SIG-M5 treated with dmso at 0.1 percent for 504 hours (cell line): Measurements from ENCODE around the gene ESR1.
"Not testable (repeated sequence)": the region's sequence is repeated elsewhere in the genome, so short reads cannot be mapped to it uniquely, and the experiment has no call there.

ENCODE experiments used
- DNase-seq: peaks from one replicate; lab custom pipeline; 2025; ENCODE audit not compliant: unreplicated experiment; lab: John Stamatoyannopoulos, UW

ESR1 gene

GRCh38 chr6:151964412-151964811, 156.9 kb downstream of the ESR1 start:
- DNase-seq: not testable (repeated sequence)

- DNase-seq: no peak
These were observed 166.7 kb downstream of the ESR1 start for GRCh38 chr6:151974061-151974617.

DNA sequence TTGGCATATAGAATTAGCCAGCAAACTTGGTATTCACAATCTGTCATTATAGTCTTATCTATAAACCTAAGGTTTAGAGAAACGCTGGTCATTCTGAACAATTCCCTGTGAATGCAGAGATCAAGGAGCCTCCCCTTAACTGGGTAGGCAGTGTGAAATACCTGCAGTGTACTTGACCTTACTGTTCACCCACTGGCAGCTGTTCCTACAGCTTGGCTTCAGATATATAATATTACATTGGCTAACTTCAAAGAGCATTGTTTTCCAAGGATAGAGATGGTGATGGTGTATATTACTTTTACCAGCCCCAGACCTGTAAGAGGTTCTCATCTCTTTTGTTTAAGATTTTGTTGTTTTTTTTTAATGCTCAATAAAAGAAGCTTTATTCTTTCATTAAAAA, 168.3 kb downstream of the ESR1 start:
- no peak for DNase-seq

DNA sequence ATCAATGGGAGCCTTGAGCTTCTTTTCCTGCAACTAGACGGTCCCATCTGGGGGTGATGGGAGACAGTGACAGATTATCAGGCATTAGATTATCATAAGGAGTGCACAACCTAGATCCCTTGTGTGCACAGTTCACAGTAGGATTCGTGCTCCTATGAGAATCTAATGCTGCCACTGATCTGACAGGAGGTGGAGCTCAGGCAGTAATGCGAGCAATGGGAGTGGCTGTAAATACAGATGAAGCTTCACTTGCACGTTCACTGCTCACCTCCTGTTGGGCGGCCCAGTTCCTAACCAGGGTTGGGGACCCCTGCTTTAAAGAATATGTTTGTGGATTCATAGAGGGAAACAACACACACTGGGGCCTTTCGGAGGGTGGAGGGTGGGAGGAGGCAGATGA, 180.7 kb downstream of the ESR1 start:
- DNase-seq: not testable (repeated sequence)

DNA sequence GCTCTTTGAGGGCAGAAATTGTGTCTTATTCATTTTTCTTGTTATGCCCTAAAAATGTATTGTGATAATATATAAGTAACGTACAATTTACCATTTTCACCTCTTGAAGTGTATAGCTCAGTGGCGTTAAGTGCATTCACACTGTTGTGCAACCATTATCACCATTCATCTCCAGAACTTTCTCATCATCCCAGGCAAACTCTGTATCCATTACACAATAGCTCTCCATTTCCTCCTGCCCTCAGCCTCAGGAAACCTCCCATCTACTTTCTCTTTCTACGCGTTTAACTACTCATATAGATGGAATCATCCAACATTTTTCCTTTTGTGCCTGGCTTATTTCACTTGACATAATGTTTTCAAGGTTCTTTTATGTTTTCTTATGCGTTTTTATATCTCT, 184.6 kb downstream of the ESR1 start:
- no peak for DNase-seq

GRCh38 chr6:151993364-151993763, 185.9 kb downstream of the ESR1 start:
- no peak for DNase-seq

GRCh38 chr6:151998784-151999183, 191.3 kb downstream of the ESR1 start:
- DNase-seq: no peak

DNA sequence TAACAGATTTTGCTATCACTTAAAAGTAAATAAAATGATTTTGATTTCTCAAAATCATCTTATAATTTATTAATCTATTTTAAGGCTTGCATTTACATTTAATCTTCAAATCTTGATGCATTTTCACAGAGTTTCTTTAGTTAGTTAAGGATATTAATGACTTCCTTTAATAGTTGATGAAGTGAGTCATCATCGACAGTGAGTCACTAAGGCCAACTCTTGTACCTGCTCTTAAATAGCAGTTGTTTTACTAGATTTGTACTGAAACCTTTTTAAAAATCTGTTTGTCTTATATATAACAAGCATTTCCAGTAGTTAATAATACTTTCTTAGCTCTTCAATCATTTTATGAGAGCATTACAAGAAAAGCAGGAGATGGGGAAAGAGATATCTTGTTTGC, 191.7 kb downstream of the ESR1 start:
- no peak for DNase-seq

DNA sequence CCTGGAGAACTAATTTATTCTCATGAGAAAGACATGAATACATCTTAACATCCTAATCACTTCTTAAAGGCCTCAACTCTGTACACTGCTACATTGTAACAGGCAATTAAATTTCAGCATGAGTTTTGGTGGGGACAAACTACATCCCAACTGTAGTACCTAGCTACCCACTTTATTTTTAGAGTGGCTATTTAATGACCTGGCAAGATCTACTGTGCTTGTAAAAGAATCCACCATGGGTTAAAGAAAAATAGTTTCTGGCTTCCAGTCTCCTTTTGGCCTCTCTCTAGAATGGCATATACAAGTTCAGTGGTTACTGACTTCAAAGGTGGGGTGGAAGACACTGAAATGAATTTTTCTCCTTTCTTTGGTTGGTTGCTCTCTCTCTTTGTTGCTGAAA, 193.9 kb downstream of the ESR1 start:
- no peak for DNase-seq

GRCh38 chr6:152002306-152002705, 194.8 kb downstream of the ESR1 start:
- no peak for DNase-seq

GRCh38 chr6:152004036-152004566, 196.6 kb downstream of the ESR1 start:
- DNase-seq: no peak

DNA sequence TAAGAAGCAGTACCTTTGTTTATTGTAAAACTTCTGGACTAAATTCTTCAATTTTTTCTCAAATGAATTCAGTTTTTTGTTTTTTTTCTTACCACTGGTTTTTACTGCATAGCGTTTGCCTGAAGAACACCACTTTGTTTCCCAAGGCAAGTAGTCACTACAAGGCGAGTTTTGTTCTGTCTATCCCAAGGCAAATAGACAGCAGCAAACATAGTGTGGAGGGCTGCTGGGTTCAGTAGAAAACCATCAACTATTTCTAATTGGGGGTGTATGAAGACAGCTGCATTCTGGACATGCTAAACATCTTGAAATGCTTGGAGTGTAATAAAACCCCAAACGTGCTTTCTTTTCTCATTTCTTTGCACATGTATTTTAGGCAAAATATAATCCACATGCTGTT, 197.4 kb downstream of the ESR1 start:
- DNase-seq: no peak

DNA sequence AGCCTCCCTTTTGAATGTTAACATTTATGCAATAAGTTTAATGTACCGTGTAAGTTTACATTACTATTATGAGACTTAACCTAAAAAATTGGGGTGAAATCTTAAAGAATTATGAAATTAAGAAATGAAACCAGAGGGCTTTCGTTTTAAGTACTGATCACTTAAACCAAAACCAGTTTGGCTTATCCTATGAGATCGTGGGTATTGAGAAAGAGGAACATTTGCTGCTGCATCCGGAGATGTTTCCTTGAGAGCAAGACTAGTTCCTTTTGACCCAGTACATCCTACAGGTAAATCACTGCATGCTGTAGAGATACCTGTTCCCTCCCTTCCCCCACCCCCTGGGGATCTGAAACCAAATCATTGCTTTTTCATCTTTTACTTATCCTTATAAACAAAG, 201.3 kb downstream of the ESR1 start:
- no peak for DNase-seq

DNA sequence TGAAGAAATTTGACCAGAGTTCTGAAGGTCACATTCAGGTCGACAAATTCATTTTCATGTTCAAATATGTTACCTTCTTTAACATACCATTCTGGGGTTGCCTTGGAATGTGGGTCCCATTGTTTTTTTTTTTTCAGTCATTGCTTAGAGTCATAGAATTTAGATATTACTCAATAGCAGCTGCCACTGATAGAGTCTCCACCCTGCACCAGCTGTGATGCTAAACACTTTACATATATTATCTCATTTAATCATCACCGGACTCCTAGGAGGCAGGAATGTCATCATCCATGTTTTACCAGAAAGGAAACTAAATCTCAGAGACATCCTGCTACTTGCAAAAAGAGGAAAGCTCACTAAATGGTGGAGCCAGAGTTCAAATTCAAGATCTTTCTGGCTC, 204.7 kb downstream of the ESR1 start:
- no peak for DNase-seq

GRCh38 chr6:152018876-152019275, 211.4 kb downstream of the ESR1 start:
- no peak for DNase-seq

DNA sequence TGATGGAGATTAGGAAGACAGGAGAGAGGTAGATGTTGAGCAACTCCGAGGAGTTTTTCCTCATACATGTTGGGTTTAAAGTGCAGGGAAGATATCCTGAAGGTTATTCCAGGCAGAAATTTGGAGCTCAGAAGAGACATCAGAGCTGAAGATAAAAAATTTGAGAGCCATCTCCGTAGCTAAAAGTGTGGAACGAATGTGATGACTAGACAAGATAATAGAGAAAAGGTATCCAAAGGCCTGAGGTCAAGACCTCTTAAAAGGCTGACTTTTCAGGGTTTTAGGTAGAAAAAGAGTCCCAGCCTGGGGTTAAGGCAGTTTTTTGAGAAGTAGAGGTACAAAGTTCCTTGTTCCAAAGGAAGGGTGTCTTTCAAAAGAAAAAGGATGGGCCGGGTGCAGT, 214.8 kb downstream of the ESR1 start:
- no peak for DNase-seq

DNA sequence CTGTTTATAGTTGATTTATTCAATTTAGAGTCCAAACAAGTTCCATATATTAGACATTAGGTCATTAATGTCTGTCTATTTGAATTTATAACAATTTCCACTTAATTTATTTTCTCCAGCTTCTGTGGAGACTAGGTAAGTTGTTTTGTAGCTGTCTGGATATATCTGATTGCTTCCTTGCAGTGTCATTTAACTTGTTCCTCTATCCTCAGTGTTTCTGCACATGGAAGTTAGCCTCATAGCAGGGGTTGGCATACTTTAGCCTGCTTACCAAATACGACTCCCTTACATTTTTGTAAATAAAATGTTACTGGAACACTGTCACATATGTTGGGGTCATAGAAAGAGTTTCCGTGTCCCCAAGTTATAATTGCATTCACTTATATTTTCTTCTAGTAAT, 216.1 kb downstream of the ESR1 start:
- no peak for DNase-seq

GRCh38 chr6:152026291-152026690, 218.8 kb downstream of the ESR1 start:
- no peak for DNase-seq

GRCh38 chr6:152026744-152027143, 219.3 kb downstream of the ESR1 start:
- not testable (repeated sequence) for DNase-seq

- DNase-seq: not testable (repeated sequence)
These were observed 226.3 kb downstream of the ESR1 start for GRCh38 chr6:152033765-152034164.

DNA sequence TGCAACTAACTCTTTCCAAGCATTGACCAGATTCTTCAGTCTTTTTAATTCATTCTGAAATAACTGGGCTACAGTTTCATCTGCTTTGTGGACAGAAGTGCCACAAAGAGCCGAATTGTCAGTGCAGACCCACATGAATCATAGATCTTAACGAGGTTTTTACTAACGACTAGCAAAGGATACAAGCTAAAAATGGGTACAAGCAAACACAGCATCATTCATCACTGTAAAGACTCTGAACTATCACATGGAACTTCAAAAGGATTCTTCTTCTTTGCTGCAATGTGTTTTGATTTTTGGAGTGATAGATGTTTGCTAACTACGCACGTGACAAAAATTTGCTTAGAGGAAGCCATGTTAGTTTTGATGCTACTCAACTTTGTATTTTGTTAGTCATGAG, 227.1 kb downstream of the ESR1 start:
- DNase-seq: no peak

- no peak for DNase-seq
These were observed 238.6 kb downstream of the ESR1 start for GRCh38 chr6:152046118-152046517.

GRCh38 chr6:152048921-152049320, 241.4 kb downstream of the ESR1 start:
- DNase-seq: no peak
